ENCODE results near the gene LDHA.

The LDHA gene

GRCh38 chr11:18394275-18394927 is at the start of gene LDHA:
Gene LDHA (plus strand): TSS chr11:18394563. CDS start chr11:18396843, 2,280 bp downstream.
- DNase-seq: peak; percentile 56 to 98 (median 87)

- DNase-seq: no peak
These were observed 46.8 kb upstream of the LDHA start for GRCh38 chr11:18347471-18348125.

- no peak for DNase-seq
These were observed 41.8 kb upstream of the LDHA start for GRCh38 chr11:18352581-18352980.

- DNase-seq: no peak
These were observed 35.7 kb upstream of the LDHA start for GRCh38 chr11:18358646-18359045.

GRCh38 chr11:18361154-18361553 is 33.2 kb upstream of the LDHA start:
- no peak for DNase-seq

GRCh38 chr11:18364495-18365073 is 29.8 kb upstream of the LDHA start:
- DNase-seq: no peak

GRCh38 chr11:18365741-18366140 is 28.6 kb upstream of the LDHA start:
- no peak for DNase-seq

- DNase-seq: no peak
These were observed 28.1 kb upstream of the LDHA start for GRCh38 chr11:18366286-18366685.

GRCh38 chr11:18367431-18367830 is 26.9 kb upstream of the LDHA start:
- no peak for DNase-seq

GRCh38 chr11:18368221-18368620 is 26.1 kb upstream of the LDHA start:
- DNase-seq: no peak

GRCh38 chr11:18369398-18369797 is 25.0 kb upstream of the LDHA start:
- DNase-seq: no peak

- no peak for DNase-seq
These were observed 23.1 kb upstream of the LDHA start for GRCh38 chr11:18371279-18371678.

GRCh38 chr11:18372201-18372600 is 22.2 kb upstream of the LDHA start:
- DNase-seq: no peak

- peak in 1 of 14 donors; percentile 52 for DNase-seq
These were observed 19.4 kb upstream of the LDHA start for GRCh38 chr11:18374956-18375355.

- no peak for DNase-seq
These were observed 18.4 kb upstream of the LDHA start for GRCh38 chr11:18375941-18376340.

GRCh38 chr11:18379201-18379600 is 15.2 kb upstream of the LDHA start:
- peak in 1 of 14 donors; percentile 48 for DNase-seq

- DNase-seq: peak in 4 of 14 donors; percentile 18 to 94 (median 27)
These were observed 10.8 kb upstream of the LDHA start for GRCh38 chr11:18383388-18384156.

GRCh38 chr11:18384157-18384641 is 10.2 kb upstream of the LDHA start:
- peak in 4 of 14 donors; percentile 22 to 58 (median 30) for DNase-seq

GRCh38 chr11:18390088-18390487 is 4.3 kb upstream of the LDHA start:
- no peak for DNase-seq

- no peak for DNase-seq
These were observed 1.7 kb upstream of the LDHA start for GRCh38 chr11:18392434-18393321.

- peak in 1 of 14 donors; percentile 38 for DNase-seq
These were observed 635 bp upstream of the LDHA start for GRCh38 chr11:18393581-18394274.
